Measurements from ENCODE around the gene POLE. TPM values are rescaled to one million over a fixed set of nuclear protein-coding genes. Genes with fewer than 3 reads are reported as not detected.

POLE gene
- total RNA-seq, 2 experiments from 2014 or later: 157 to 230 TPM

- no TSS peak for BruUV-seq (replicated peaks)
- no peak overlapping the region for H3K4me2 ChIP-seq (ENCODE audit: low read length)
These were observed 69.9 kb downstream of the POLE start for GRCh38 chr12:132617135-132617701.

GRCh38 chr12:132615579-132616038, 71.5 kb downstream of the POLE start:
- no peak for TF ChIP-seq EZH2phosphoT487 (IDR thresholded peaks at IDR 0.05; ENCODE audit: borderline replicate concordance, low read depth, low read length)
- TF ChIP-seq, protein P1, sequence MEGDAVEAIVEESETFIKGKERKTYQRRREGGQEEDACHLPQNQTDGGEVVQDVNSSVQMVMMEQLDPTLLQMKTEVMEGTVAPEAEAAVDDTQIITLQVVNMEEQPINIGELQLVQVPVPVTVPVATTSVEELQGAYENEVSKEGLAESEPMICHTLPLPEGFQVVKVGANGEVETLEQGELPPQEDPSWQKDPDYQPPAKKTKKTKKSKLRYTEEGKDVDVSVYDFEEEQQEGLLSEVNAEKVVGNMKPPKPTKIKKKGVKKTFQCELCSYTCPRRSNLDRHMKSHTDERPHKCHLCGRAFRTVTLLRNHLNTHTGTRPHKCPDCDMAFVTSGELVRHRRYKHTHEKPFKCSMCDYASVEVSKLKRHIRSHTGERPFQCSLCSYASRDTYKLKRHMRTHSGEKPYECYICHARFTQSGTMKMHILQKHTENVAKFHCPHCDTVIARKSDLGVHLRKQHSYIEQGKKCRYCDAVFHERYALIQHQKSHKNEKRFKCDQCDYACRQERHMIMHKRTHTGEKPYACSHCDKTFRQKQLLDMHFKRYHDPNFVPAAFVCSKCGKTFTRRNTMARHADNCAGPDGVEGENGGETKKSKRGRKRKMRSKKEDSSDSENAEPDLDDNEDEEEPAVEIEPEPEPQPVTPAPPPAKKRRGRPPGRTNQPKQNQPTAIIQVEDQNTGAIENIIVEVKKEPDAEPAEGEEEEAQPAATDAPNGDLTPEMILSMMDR (conservative IDR thresholded peaks at IDR 0.05; ENCODE audit: low read length): no peak
- no peaks in the 10 kb centered on the region for H3K79me2 ChIP-seq (ENCODE audit: insufficient read depth, low read depth, low read length)
- H3K27ac ChIP-seq (ENCODE audit: low read depth, low read length, poor library complexity, severe bottlenecking): no peak overlapping the region
- CTCF ChIA-PET (ENCODE audit: unreplicated experiment): no interaction called here
- BruUV-seq (replicated peaks): no TSS peak
- H3K4me2 ChIP-seq (ENCODE audit: low read length): no peak overlapping the region
- POLR2A ChIA-PET: interaction anchor here (1.5 to 1.7 kb wide), 2 partner anchors 18 to 19 kb away, joined by 3 to 4 read pairs; no protein-coding TSS in a partner anchor
- H4K20me1 ChIP-seq (ENCODE audit: insufficient read depth, low read length): no peaks in the 10 kb centered on the region
- H3K4me1 ChIP-seq (ENCODE audit: insufficient read depth, low read length, poor library complexity, severe bottlenecking): peaks cover 9% of the 10 kb centered on the region
- H2AFZ ChIP-seq (ENCODE audit: low read length): no peak overlapping the region
- peaks cover 20% of the 10 kb centered on the region; the same call in 1 of the 2 replicates for H3K9me3 ChIP-seq (ENCODE audit: low read length)
- no peak overlapping the region for H3K4me3 ChIP-seq (ENCODE audit: low read depth, low read length, poor library complexity, severe bottlenecking)
- intact Hi-C loops (cut with micrococcal nuclease; ENCODE audit: unreplicated experiment): loop anchor here (1.0 to 2.0 kb wide), 2 partner anchors 15 to 17 kb away; no protein-coding TSS in a partner anchor
- DNase-seq (ENCODE audit: low spot score): no peak
- no peaks in the 10 kb centered on the region for H3K36me3 ChIP-seq (ENCODE audit: insufficient read depth, low read length)
- no peaks in the 10 kb centered on the region for H3K9me2 ChIP-seq (ENCODE audit: insufficient read depth, low read length)

More at GRCh38 chr12:132617135-132617701, 69.9 kb downstream of the POLE start:
- Histone ChIP-seq H3K36me3 (ENCODE audit: insufficient read depth, low read length) (no peaks in the 10 kb centered on the region), H3K4me3 (ENCODE audit: low read depth, low read length, poor library complexity, severe bottlenecking) (no peak overlapping the region), H3K4me1 (ENCODE audit: insufficient read depth, low read length, poor library complexity, severe bottlenecking) (peaks cover 9% of the 10 kb centered on the region), H2AFZ (ENCODE audit: low read length) (no peak overlapping the region), H3K79me2 (ENCODE audit: insufficient read depth, low read depth, low read length) (no peaks in the 10 kb centered on the region), H4K20me1 (ENCODE audit: insufficient read depth, low read length) (no peaks in the 10 kb centered on the region), H3K9me2 (ENCODE audit: insufficient read depth, low read length) (no peaks in the 10 kb centered on the region), H3K27ac (ENCODE audit: low read depth, low read length, poor library complexity, severe bottlenecking) (no peak overlapping the region), H3K9me3 (ENCODE audit: low read length) (peaks cover 20% of the 10 kb centered on the region; the same call in 1 of the 2 replicates)
- ChIA-PET CTCF (ENCODE audit: unreplicated experiment) (no interaction called here), POLR2A (interaction anchor here (0.6 to 1.7 kb wide), 4 partner anchors 9 to 51 kb away, joined by 3 to 4 read pairs (median 4); no protein-coding TSS in a partner anchor)
- no peak for DNase-seq (ENCODE audit: low spot score)
- no peak for TF ChIP-seq EZH2phosphoT487 (IDR thresholded peaks at IDR 0.05; ENCODE audit: borderline replicate concordance, low read depth, low read length)
- TF ChIP-seq, protein P1 (conservative IDR thresholded peaks at IDR 0.05; ENCODE audit: low read length): no peak
- intact Hi-C loops (cut with micrococcal nuclease; ENCODE audit: unreplicated experiment): no loop called here
